Ascending aorta (tissue), 2 donors: Measurements from ENCODE around the gene IFIT1B. TPM values are rescaled to one million over a fixed set of nuclear protein-coding genes. Genes with fewer than 3 reads are reported as not detected.

ENCODE experiments used
- DNase-seq, 2 donors: peaks; one replicate each; pipeline ENCODE4 v3.0.0-alpha.2; 2019; ENCODE audit warnings: low spot score in 2 of 2
- H3K27ac ChIP-seq, 2 donors: fragments of 200-600 bp; sonication (generic); one replicate each; pipeline ENCODE4 v1.5.1; 2016 to 2017; ENCODE audit warnings: mild to moderate bottlenecking in 1 of 2
- H3K27me3 ChIP-seq: fragments of 200-600 bp; sonication (generic); one replicate; pipeline ENCODE4 v1.5.1; 2017
- H3K36me3 ChIP-seq, 2 donors: fragments of 200-600 bp; sonication (generic); one replicate each; pipeline ENCODE4 v1.5.1; 2016
- H3K4me1 ChIP-seq, 2 donors: fragments of 200-600 bp; sonication (generic); one replicate each; pipeline ENCODE4 v1.5.1; 2016 to 2017; ENCODE audit warnings: mild to moderate bottlenecking in 1 of 2
- H3K4me3 ChIP-seq, 2 donors: fragments of 200-600 bp; sonication (generic); one replicate each; pipeline ENCODE4 v1.5.1; 2016 to 2017; ENCODE audit warnings: mild to moderate bottlenecking in 1 of 2
- H3K9me3 ChIP-seq, 2 donors: fragments of 200-600 bp; sonication (generic); one replicate each; pipeline ENCODE4 v1.5.1; 2016
- CTCF ChIP-seq, 3 experiments: fragments of 200-600 bp in 2 of 3; fragments of 450-650 bp in 1 of 3; sonication (generic) in 2 of 3; IDR thresholded peaks; one replicate each; pipeline ENCODE4 v1.5.1; 2016 to 2019; ENCODE audit warnings: antibody characterized with exemption in 3 of 3, mild to moderate bottlenecking in 1 of 3, moderate library complexity in 1 of 3
- intact Hi-C: fragments of 100-400 bp; cut with DNase I; formaldehyde crosslinking; loops from one replicate; pipeline ENCODE4 v1.15.1; 2023
- total RNA-seq: library from RNA; depleted of rRNA; stranded (reverse); fragments of >200 nt; gene quantifications from one replicate; pipeline ENCODE4 v1.1.0, GENCODE V29; 2016

IFIT1B gene
- total RNA-seq, 1 donor from 2014 or later: not detected

- intact Hi-C loops: loop anchor here (2.0 to 5.0 kb wide), 2 partner anchors 23 to 74 kb away; no protein-coding TSS in a partner anchor
- DNase-seq: no peak
- H3K27ac ChIP-seq: peak overlapping the region; percentile 85 to 89
- peaks cover 0 to 35% of the 10 kb centered on the region in 2 donors for H3K4me1 ChIP-seq
- no peaks in the 10 kb centered on the region for H3K9me3 ChIP-seq
- H3K27me3 ChIP-seq: no peaks in the 10 kb centered on the region
- TF ChIP-seq CTCF (IDR thresholded peaks at IDR 0.05): no peak
- H3K36me3 ChIP-seq: no peaks in the 10 kb centered on the region
- peak overlapping the region; percentile 22 to 27 for H3K4me3 ChIP-seq
These were observed 26.5 kb upstream of the IFIT1B start for GRCh38 chr10:89351412-89351779.

GRCh38 chr10:89351780-89352597, 25.9 kb upstream of the IFIT1B start:
- no peaks in the 10 kb centered on the region for H3K27me3 ChIP-seq
- intact Hi-C loops: loop anchor here (2.0 to 5.0 kb wide), 2 partner anchors 23 to 75 kb away; no protein-coding TSS in a partner anchor
- peak in 1 of 2 donors; percentile 83 for DNase-seq
- peak overlapping the region in 1 of 2 donors; percentile 27 for H3K4me3 ChIP-seq
- H3K36me3 ChIP-seq: no peaks in the 10 kb centered on the region
- H3K27ac ChIP-seq: peak overlapping the region; percentile 85 to 89
- TF ChIP-seq CTCF (IDR thresholded peaks at IDR 0.05): no peak
- H3K9me3 ChIP-seq: no peaks in the 10 kb centered on the region
- H3K4me1 ChIP-seq: peaks cover 0 to 35% of the 10 kb centered on the region in 2 donors

GRCh38 chr10:89352802-89353201, 25.1 kb upstream of the IFIT1B start:
- no peaks in the 10 kb centered on the region for H3K36me3 ChIP-seq
- H3K27ac ChIP-seq: peak overlapping the region; percentile 85 to 89
- peaks cover 0 to 32% of the 10 kb centered on the region in 2 donors for H3K4me1 ChIP-seq
- H3K9me3 ChIP-seq: no peaks in the 10 kb centered on the region
- H3K27me3 ChIP-seq: no peaks in the 10 kb centered on the region
- no peak for TF ChIP-seq CTCF (IDR thresholded peaks at IDR 0.05)
- intact Hi-C loops: loop anchor here (5.0 kb wide), 1 partner anchor 76 kb away; no protein-coding TSS in a partner anchor
- no peak overlapping the region for H3K4me3 ChIP-seq
- no peak for DNase-seq

GRCh38 chr10:89355394-89355931, 22.4 kb upstream of the IFIT1B start:
- no peaks in the 10 kb centered on the region for H3K36me3 ChIP-seq
- DNase-seq: no peak
- no peak for TF ChIP-seq CTCF (IDR thresholded peaks at IDR 0.05)
- peaks cover 0 to 21% of the 10 kb centered on the region in 2 donors for H3K4me1 ChIP-seq
- intact Hi-C loops: no loop called here
- no peaks in the 10 kb centered on the region for H3K27me3 ChIP-seq
- H3K9me3 ChIP-seq: no peaks in the 10 kb centered on the region
- no peak overlapping the region for H3K4me3 ChIP-seq
- no peak overlapping the region for H3K27ac ChIP-seq

GRCh38 chr10:89357096-89357495, 20.8 kb upstream of the IFIT1B start:
- Histone ChIP-seq H3K27ac (peak overlapping the region in 1 of 2 donors; percentile 6), H3K36me3 (no peaks in the 10 kb centered on the region), H3K4me3 (no peak overlapping the region), H3K27me3 (no peaks in the 10 kb centered on the region), H3K4me1 (peaks cover 0 to 7% of the 10 kb centered on the region in 2 donors), H3K9me3 (no peaks in the 10 kb centered on the region)
- no peak for TF ChIP-seq CTCF (IDR thresholded peaks at IDR 0.05)
- intact Hi-C loops: no loop called here
- no peak for DNase-seq
